ENCODE results near the gene LMF1.

Gene LMF1

DNA sequence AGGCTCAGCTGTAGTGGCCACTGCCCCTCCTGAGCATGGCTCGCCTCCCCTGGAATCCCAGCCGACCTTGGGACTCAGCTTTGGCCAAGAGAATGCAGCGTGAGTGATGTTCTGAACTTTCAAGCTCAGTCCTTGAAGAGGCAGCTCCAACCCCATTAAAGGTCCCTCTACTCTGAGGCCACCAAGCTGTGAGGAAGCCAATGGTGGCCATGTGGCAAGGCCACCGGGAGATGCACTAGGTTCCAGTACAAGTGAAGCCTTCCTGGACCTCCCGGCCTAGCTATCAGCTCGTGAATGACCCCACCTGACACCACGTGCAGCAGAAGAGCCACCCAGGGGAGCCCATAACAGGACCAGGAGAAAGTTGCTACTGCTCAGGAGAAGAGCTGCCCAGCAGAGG is 88.5 kb downstream of the LMF1 start:
- TF ChIP-seq TAF1 (IDR thresholded peaks at IDR 0.05; ENCODE audit: borderline replicate concordance, insufficient read depth, low read length) = no peak
- TF ChIP-seq FOXP2 (optimal IDR thresholded peaks at IDR 0.05; ENCODE audit: borderline replicate concordance, extremely low read depth, extremely low read length, insufficient read depth) = no peak
- TF ChIP-seq POLR2AphosphoS5 (IDR thresholded peaks at IDR 0.05; ENCODE audit: low read depth, low read length) = no peak
- no peak for TF ChIP-seq REST (IDR thresholded peaks at IDR 0.05; ENCODE audit: insufficient read depth in 1 of 2, low read depth in 2 of 2, low read length in 2 of 2)
- no peak for TF ChIP-seq SIN3A (IDR thresholded peaks at IDR 0.05; ENCODE audit: borderline replicate concordance, insufficient read depth, low read length)

DNA sequence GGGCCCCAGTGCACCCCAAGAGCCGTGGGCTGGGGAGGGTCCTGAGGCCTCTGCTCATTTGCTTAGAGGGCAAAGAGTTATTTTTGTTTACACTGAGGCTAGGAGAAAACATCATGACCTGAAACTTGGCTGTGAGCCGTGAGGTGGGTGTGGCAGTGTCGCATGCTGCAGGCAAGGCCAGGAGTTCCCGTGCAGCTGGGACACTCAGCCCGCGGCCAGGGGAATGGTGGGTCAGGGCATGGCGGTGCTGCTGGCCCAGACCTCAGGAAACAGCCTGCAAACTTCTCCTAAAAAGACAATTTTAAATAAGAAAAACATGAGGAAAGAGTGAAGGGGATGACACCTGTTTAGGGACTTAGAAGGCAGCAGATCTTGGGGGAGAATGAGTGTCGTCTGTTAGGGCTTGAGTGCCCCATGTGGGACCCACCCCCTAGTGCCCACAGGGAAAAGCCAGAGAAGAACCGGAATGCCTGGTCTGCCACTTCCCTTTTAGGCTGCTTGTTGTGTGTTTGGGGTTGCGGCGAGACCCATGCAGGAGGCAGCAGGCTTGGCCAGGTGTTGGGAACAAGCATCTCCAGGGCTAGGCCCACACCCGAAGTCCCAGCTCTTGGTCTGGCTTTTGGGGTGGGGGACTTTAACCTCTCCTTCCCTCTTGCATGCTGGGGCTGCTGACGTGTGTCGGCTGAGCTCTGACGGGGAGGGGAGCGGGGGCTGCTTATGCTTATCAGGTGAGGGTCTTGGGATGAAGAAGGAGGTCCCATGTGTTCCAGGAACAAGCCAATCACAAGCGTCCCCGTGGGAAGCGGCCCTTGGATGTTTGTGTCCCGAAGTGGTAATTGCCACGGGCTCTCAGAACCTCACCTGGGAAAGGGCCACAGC is 89.3 kb downstream of the LMF1 start:
- TF ChIP-seq SIN3A (IDR thresholded peaks at IDR 0.05; ENCODE audit: borderline replicate concordance, insufficient read depth, low read length) = no peak

GRCh38 chr16:880471-881171 is 90.2 kb downstream of the LMF1 start:
- TF ChIP-seq SIN3A (IDR thresholded peaks at IDR 0.05; ENCODE audit: borderline replicate concordance, insufficient read depth, low read length) (no peak), TAF1 (IDR thresholded peaks at IDR 0.05; ENCODE audit: borderline replicate concordance, insufficient read depth, low read length) (no peak), REST (IDR thresholded peaks at IDR 0.05; ENCODE audit: insufficient read depth in 1 of 2, low read depth in 2 of 2, low read length in 2 of 2) (no peak), POLR2AphosphoS5 (IDR thresholded peaks at IDR 0.05; ENCODE audit: low read depth, low read length) (no peak), FOXP2 (optimal IDR thresholded peaks at IDR 0.05; ENCODE audit: borderline replicate concordance, extremely low read depth, extremely low read length, insufficient read depth) (no peak)

DNA sequence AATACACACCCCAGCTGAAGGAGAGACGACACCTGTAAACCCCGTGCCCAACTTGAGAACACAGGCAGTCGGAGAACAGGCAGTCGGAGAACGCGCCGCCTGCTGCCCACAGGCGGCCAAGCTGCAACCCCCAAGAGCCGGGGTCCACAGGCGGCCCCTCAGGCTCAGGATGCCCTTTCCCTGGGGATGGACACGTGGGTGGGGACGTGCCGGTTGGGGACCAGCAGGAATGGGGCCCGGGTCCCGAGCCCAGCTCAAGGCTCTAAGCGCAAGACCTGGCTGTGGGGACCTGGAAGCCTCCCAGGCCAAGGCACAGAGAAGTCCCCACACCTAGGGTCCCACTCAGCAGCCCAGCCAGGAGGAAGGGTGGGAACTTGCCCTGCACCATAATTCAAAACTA is 90.8 kb downstream of the LMF1 start:
- TF ChIP-seq SIN3A (IDR thresholded peaks at IDR 0.05; ENCODE audit: borderline replicate concordance, insufficient read depth, low read length) = no peak

GRCh38 chr16:879461-879861 is 91.3 kb downstream of the LMF1 start:
- TF ChIP-seq SIN3A (IDR thresholded peaks at IDR 0.05; ENCODE audit: borderline replicate concordance, insufficient read depth, low read length) (no peak), REST (IDR thresholded peaks at IDR 0.05; ENCODE audit: insufficient read depth in 1 of 2, low read depth in 2 of 2, low read length in 2 of 2) (no peak), POLR2AphosphoS5 (IDR thresholded peaks at IDR 0.05; ENCODE audit: low read depth, low read length) (no peak), TAF1 (IDR thresholded peaks at IDR 0.05; ENCODE audit: borderline replicate concordance, insufficient read depth, low read length) (no peak), FOXP2 (optimal IDR thresholded peaks at IDR 0.05; ENCODE audit: borderline replicate concordance, extremely low read depth, extremely low read length, insufficient read depth) (no peak)

- no peak for TF ChIP-seq TAF1 (IDR thresholded peaks at IDR 0.05; ENCODE audit: borderline replicate concordance, insufficient read depth, low read length)
- no peak for TF ChIP-seq SIN3A (IDR thresholded peaks at IDR 0.05; ENCODE audit: borderline replicate concordance, insufficient read depth, low read length)
- TF ChIP-seq POLR2AphosphoS5 (IDR thresholded peaks at IDR 0.05; ENCODE audit: low read depth, low read length) = no peak
- no peak for TF ChIP-seq FOXP2 (optimal IDR thresholded peaks at IDR 0.05; ENCODE audit: borderline replicate concordance, extremely low read depth, extremely low read length, insufficient read depth)
- TF ChIP-seq REST (IDR thresholded peaks at IDR 0.05; ENCODE audit: insufficient read depth in 1 of 2, low read depth in 2 of 2, low read length in 2 of 2) = no peak
These were observed 91.9 kb downstream of the LMF1 start for GRCh38 chr16:878886-879285.

Measured in PFSK-1 (cell line).